AG09309 (cell line): Measurements from ENCODE around the gene APLP2.

Source experiments
- DNase-seq: peaks from one replicate; pipeline ENCODE4 v3.0.0-alpha.2; 2010; ENCODE audit warnings: low read depth
- H3K4me3 ChIP-seq: 2 replicates; pipeline ENCODE4 v1.5.1; 2011; ENCODE audit warnings: mild to moderate bottlenecking, low read depth, low read length, moderate library complexity; ENCODE audit not compliant: control insufficient read depth
- CTCF ChIP-seq: IDR thresholded peaks from 2 replicates; pipeline ENCODE4 v1.5.1; 2011; ENCODE audit warnings: mild to moderate bottlenecking, low read depth, low read length, inconsistent platforms; ENCODE audit not compliant: insufficient read depth, control insufficient read depth; ENCODE audit errors: missing control alignments

APLP2 gene

GRCh38 chr11:130175898-130176297, 106.2 kb downstream of the APLP2 start:
- no peak for TF ChIP-seq CTCF
- H3K4me3 ChIP-seq = no peak overlapping the region
- no peak for DNase-seq

- no peak overlapping the region for H3K4me3 ChIP-seq
- DNase-seq = no peak
- TF ChIP-seq CTCF = no peak
Measured at GRCh38 chr11:130177782-130178181, 108.1 kb downstream of the APLP2 start.

GRCh38 chr11:130178441-130179339, 109.0 kb downstream of the APLP2 start:
- DNase-seq = no peak
- no peak overlapping the region for H3K4me3 ChIP-seq
- TF ChIP-seq CTCF = no peak

GRCh38 chr11:130179396-130180306, 110.0 kb downstream of the APLP2 start:
- no peak overlapping the region for H3K4me3 ChIP-seq
- no peak for DNase-seq
- TF ChIP-seq CTCF = no peak

GRCh38 chr11:130180491-130180890, 110.8 kb downstream of the APLP2 start:
- no peak overlapping the region for H3K4me3 ChIP-seq
- DNase-seq = no peak
- TF ChIP-seq CTCF = no peak

- no peak overlapping the region for H3K4me3 ChIP-seq
- no peak for DNase-seq
- no peak for TF ChIP-seq CTCF
Measured at GRCh38 chr11:130180896-130181294, 111.2 kb downstream of the APLP2 start.
